ENCODE results near the gene PID1. TPM values are rescaled to one million over a fixed set of nuclear protein-coding genes. Genes with fewer than 3 reads are reported as not detected.

The PID1 gene
- total and polyA plus RNA-seq, 4 donors, result 13.3 to 52.0 (median 45.7) TPM

DNA sequence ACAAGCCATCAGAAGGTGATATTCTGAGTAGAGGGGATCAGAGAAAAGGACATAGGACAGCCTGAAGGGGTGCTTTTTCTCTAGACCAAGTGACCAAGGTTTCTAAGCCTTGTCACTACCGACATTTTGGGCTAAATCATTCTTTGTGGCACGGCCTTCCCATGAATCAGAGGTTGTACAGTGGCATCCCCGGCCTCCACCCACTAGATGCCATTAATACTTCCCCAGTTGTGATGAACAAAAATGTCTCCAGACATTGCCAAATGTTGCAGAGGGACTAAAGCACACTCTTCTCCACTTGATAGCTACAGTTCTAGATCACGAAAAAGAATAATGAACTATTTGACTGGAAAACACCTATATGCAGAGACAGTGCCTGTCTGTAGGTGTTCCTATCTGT lies 143.6 kb downstream of the PID1 start:
- peaks cover 0 to 11% (median 1%) of the 10 kb centered on the region in 4 donors for H3K36me3 ChIP-seq (ENCODE audit: control insufficient read depth in 4 of 4, insufficient read depth in 3 of 4, low read depth in 1 of 4, low read length in 3 of 4)
- H3K27ac ChIP-seq (ENCODE audit: low read depth in 1 of 2, low read length in 2 of 2), result no peak overlapping the region
- TF ChIP-seq HNF4A (conservative IDR thresholded peaks at IDR 0.05) (no peak), FOXA1 (IDR thresholded peaks at IDR 0.05) (no peak), RXRA (IDR thresholded peaks at IDR 0.05) (no peak), TAF1 (conservative IDR thresholded peaks at IDR 0.05) (no peak), GABPA (IDR thresholded peaks at IDR 0.05 in 1 of 2, conservative IDR thresholded peaks at IDR 0.05 in 1 of 2) (no peak), EGR1 (IDR thresholded peaks at IDR 0.05; ENCODE audit: low read depth in 2 of 2) (no peak)
- TF ChIP-seq, protein P1, sequence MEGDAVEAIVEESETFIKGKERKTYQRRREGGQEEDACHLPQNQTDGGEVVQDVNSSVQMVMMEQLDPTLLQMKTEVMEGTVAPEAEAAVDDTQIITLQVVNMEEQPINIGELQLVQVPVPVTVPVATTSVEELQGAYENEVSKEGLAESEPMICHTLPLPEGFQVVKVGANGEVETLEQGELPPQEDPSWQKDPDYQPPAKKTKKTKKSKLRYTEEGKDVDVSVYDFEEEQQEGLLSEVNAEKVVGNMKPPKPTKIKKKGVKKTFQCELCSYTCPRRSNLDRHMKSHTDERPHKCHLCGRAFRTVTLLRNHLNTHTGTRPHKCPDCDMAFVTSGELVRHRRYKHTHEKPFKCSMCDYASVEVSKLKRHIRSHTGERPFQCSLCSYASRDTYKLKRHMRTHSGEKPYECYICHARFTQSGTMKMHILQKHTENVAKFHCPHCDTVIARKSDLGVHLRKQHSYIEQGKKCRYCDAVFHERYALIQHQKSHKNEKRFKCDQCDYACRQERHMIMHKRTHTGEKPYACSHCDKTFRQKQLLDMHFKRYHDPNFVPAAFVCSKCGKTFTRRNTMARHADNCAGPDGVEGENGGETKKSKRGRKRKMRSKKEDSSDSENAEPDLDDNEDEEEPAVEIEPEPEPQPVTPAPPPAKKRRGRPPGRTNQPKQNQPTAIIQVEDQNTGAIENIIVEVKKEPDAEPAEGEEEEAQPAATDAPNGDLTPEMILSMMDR (IDR thresholded peaks at IDR 0.05; ENCODE audit: low read depth, low read length, missing input control), result no peak
- TF ChIP-seq, protein P2, sequence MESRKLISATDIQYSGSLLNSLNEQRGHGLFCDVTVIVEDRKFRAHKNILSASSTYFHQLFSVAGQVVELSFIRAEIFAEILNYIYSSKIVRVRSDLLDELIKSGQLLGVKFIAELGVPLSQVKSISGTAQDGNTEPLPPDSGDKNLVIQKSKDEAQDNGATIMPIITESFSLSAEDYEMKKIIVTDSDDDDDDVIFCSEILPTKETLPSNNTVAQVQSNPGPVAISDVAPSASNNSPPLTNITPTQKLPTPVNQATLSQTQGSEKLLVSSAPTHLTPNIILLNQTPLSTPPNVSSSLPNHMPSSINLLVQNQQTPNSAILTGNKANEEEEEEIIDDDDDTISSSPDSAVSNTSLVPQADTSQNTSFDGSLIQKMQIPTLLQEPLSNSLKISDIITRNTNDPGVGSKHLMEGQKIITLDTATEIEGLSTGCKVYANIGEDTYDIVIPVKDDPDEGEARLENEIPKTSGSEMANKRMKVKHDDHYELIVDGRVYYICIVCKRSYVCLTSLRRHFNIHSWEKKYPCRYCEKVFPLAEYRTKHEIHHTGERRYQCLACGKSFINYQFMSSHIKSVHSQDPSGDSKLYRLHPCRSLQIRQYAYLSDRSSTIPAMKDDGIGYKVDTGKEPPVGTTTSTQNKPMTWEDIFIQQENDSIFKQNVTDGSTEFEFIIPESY (IDR thresholded peaks at IDR 0.05), result no peak
- no peaks in the 10 kb centered on the region for H3K4me1 ChIP-seq (ENCODE audit: control insufficient read depth in 4 of 4, insufficient read depth in 4 of 4, low read length in 3 of 4)
- H3K4me3 ChIP-seq (ENCODE audit: low read depth in 1 of 3, low read length in 3 of 3), result no peak overlapping the region
- H3K9ac ChIP-seq (ENCODE audit: low read depth in 1 of 2, low read length in 2 of 2), result no peak overlapping the region
- H3K9me3 ChIP-seq (ENCODE audit: control insufficient read depth in 4 of 4, low read length in 3 of 4), result no peaks in the 10 kb centered on the region
- DNase-seq (ENCODE audit: low spot score), result no peak
- 88% methylated on average over 4 of the region's 4 CpGs for whole genome bisulfite sequencing
- no peaks in the 10 kb centered on the region for H3K27me3 ChIP-seq (ENCODE audit: control insufficient read depth in 4 of 4, insufficient read depth in 4 of 4, low read length in 3 of 4)

DNA sequence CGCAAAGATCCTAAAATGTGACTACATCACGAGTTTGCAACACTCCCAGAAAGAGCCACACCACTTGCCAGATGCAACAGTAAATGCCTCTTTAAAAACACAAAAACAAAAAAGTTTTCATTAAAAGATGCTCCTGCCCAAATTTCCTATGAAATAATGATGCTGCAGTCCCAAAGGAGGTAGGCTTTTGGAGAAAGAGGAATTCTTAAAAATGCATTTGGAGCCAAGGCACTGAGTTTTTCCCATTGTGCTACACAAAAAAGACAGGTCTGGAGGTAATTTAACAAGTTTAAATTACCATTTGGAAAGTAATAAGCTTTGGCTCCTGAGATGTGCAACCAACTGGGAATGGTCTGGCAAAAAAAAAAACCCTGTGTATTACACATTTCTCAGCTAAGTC lies 145.0 kb downstream of the PID1 start:
- peaks cover 0 to 7% (median 1%) of the 10 kb centered on the region in 4 donors for H3K36me3 ChIP-seq (ENCODE audit: control insufficient read depth in 4 of 4, insufficient read depth in 3 of 4, low read depth in 1 of 4, low read length in 3 of 4)
- no peaks in the 10 kb centered on the region for H3K27me3 ChIP-seq (ENCODE audit: control insufficient read depth in 4 of 4, insufficient read depth in 4 of 4, low read length in 3 of 4)
- no peak overlapping the region for H3K9ac ChIP-seq (ENCODE audit: low read depth in 1 of 2, low read length in 2 of 2)
- 94% methylated on average over 2 of the region's 2 CpGs for WGBS
- no peaks in the 10 kb centered on the region for H3K4me1 ChIP-seq (ENCODE audit: control insufficient read depth in 4 of 4, insufficient read depth in 4 of 4, low read length in 3 of 4)
- no peaks in the 10 kb centered on the region for H3K9me3 ChIP-seq (ENCODE audit: control insufficient read depth in 4 of 4, low read length in 3 of 4)
- H3K4me3 ChIP-seq (ENCODE audit: low read depth in 1 of 3, low read length in 3 of 3), result no peak overlapping the region
- TF ChIP-seq, protein P3, sequence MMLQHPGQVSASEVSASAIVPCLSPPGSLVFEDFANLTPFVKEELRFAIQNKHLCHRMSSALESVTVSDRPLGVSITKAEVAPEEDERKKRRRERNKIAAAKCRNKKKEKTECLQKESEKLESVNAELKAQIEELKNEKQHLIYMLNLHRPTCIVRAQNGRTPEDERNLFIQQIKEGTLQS (IDR thresholded peaks at IDR 0.05), result no peak
- TF ChIP-seq HNF4G (IDR thresholded peaks at IDR 0.05), result no peak
- TF ChIP-seq, protein P4, sequence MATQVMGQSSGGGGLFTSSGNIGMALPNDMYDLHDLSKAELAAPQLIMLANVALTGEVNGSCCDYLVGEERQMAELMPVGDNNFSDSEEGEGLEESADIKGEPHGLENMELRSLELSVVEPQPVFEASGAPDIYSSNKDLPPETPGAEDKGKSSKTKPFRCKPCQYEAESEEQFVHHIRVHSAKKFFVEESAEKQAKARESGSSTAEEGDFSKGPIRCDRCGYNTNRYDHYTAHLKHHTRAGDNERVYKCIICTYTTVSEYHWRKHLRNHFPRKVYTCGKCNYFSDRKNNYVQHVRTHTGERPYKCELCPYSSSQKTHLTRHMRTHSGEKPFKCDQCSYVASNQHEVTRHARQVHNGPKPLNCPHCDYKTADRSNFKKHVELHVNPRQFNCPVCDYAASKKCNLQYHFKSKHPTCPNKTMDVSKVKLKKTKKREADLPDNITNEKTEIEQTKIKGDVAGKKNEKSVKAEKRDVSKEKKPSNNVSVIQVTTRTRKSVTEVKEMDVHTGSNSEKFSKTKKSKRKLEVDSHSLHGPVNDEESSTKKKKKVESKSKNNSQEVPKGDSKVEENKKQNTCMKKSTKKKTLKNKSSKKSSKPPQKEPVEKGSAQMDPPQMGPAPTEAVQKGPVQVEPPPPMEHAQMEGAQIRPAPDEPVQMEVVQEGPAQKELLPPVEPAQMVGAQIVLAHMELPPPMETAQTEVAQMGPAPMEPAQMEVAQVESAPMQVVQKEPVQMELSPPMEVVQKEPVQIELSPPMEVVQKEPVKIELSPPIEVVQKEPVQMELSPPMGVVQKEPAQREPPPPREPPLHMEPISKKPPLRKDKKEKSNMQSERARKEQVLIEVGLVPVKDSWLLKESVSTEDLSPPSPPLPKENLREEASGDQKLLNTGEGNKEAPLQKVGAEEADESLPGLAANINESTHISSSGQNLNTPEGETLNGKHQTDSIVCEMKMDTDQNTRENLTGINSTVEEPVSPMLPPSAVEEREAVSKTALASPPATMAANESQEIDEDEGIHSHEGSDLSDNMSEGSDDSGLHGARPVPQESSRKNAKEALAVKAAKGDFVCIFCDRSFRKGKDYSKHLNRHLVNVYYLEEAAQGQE (IDR thresholded peaks at IDR 0.05), result no peak
- TF ChIP-seq FOXA2 (IDR thresholded peaks at IDR 0.05), result no peak
- TF ChIP-seq SP1 (IDR thresholded peaks at IDR 0.05), result no peak
- no peak for TF ChIP-seq FOXA1 (IDR thresholded peaks at IDR 0.05)
- TF ChIP-seq, protein P1 (IDR thresholded peaks at IDR 0.05; ENCODE audit: low read depth, low read length, missing input control), result no peak
- no peak for TF ChIP-seq JUND (IDR thresholded peaks at IDR 0.05)
- no peak for TF ChIP-seq NR2F2 (IDR thresholded peaks at IDR 0.05)
- TF ChIP-seq YY1 (IDR thresholded peaks at IDR 0.05), result no peak
- TF ChIP-seq TAF1 (conservative IDR thresholded peaks at IDR 0.05), result no peak
- TF ChIP-seq RXRA (IDR thresholded peaks at IDR 0.05), result no peak
- TF ChIP-seq, protein P5, sequence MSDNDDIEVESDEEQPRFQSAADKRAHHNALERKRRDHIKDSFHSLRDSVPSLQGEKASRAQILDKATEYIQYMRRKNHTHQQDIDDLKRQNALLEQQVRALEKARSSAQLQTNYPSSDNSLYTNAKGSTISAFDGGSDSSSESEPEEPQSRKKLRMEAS (IDR thresholded peaks at IDR 0.05), result no peak
- DNase-seq (ENCODE audit: low spot score), result no peak
- H3K27ac ChIP-seq (ENCODE audit: low read depth in 1 of 2, low read length in 2 of 2), result no peak overlapping the region
